ENCODE results near the gene ANKRD36C.
"Not testable (repeated sequence)": the region's sequence is repeated elsewhere in the genome, so short reads cannot be mapped to it uniquely, and the experiment has no call there.

GRCh38 chr2:96027725-96028325, 36.2 kb upstream of the ANKRD36C start:
- not testable (repeated sequence) for TF ChIP-seq CTCF (IDR thresholded peaks at IDR 0.05; ENCODE audit: low read length); EZH2 (optimal IDR thresholded peaks at IDR 0.05; ENCODE audit: low read depth, low read length)

Data from MM.1S (cell line).